Measurements from ENCODE around the gene SPAG16.

DNA sequence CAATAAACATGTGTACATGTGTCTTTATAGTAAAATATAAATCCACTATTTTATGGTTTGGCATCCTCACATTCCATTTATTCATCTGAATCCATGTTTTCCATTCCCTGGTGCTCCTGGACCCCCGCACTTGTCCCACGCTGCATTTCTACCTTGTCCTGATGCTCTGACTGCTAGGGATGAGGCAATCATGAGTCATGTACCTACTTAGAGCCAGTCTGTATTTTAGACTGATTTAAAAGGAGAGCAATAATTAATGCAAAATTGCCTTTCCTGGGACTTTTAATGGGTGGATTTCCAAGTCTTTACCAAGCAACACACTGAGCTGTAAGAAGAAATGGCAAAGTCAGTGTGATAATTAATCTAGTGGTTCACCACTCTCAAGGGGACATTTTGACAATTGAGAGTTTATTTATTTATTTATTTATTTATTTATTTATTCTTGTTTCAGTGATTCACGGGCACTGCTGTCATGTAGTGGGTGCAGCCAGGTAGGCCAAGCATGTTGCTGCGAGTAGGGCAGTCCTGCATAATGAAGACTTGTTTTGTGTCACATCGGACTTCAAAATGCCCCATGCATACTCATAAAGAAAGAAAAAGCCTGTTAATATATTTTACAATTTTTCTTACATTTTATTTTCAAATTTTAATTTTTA lies 707.3 kb downstream of the SPAG16 start:
- TF ChIP-seq, protein P1, sequence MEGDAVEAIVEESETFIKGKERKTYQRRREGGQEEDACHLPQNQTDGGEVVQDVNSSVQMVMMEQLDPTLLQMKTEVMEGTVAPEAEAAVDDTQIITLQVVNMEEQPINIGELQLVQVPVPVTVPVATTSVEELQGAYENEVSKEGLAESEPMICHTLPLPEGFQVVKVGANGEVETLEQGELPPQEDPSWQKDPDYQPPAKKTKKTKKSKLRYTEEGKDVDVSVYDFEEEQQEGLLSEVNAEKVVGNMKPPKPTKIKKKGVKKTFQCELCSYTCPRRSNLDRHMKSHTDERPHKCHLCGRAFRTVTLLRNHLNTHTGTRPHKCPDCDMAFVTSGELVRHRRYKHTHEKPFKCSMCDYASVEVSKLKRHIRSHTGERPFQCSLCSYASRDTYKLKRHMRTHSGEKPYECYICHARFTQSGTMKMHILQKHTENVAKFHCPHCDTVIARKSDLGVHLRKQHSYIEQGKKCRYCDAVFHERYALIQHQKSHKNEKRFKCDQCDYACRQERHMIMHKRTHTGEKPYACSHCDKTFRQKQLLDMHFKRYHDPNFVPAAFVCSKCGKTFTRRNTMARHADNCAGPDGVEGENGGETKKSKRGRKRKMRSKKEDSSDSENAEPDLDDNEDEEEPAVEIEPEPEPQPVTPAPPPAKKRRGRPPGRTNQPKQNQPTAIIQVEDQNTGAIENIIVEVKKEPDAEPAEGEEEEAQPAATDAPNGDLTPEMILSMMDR (IDR thresholded peaks at IDR 0.05) = no peak
- TF ChIP-seq POLR2A (IDR thresholded peaks at IDR 0.05) = no peak
- no peak for TF ChIP-seq EP300 (IDR thresholded peaks at IDR 0.05)

Data from tibial nerve (tissue), 4 donors.